ENCODE measurements around the gene NAALADL1. TPM values are rescaled to one million over a fixed set of nuclear protein-coding genes. Genes with fewer than 3 reads are reported as not detected.
A peak's percentile ranks its signal among the peaks of the same experiment; 100 is the strongest.
"Not testable (repeated sequence)": the region's sequence is repeated elsewhere in the genome, so short reads cannot be mapped to it uniquely, and the experiment has no call there.

The NAALADL1 gene
- polyA plus RNA-seq, 5 donors = 12.0 to 21.2 (median 16.5) TPM

GRCh38 chr11:65017937-65018336 is 40.4 kb downstream of the NAALADL1 start:
- no peak for DNase-seq

DNA sequence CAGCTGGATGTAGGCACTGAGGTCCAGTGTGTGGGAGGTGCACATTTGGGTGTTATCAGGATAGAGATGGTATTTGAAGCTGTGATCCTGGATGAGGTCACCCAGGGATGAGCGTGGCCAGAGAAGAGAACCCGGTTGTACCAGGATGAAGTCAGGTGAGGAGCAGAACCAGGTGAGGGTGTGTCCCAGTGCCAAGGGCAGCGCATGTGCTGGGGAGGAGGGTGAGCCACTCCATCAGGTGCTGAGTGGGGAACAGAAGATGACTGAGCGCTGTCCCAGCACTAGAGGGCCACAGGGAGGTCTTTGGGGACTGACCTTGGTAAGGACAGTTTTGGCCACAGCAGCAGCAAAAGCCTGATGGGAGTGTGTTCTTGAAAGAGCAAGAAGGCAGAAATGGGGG is 41.6 kb downstream of the NAALADL1 start:
- DNase-seq = no peak

GRCh38 chr11:65014726-65015227 is 43.6 kb downstream of the NAALADL1 start:
- DNase-seq = peak in 1 of 2 donors; percentile 14

DNA sequence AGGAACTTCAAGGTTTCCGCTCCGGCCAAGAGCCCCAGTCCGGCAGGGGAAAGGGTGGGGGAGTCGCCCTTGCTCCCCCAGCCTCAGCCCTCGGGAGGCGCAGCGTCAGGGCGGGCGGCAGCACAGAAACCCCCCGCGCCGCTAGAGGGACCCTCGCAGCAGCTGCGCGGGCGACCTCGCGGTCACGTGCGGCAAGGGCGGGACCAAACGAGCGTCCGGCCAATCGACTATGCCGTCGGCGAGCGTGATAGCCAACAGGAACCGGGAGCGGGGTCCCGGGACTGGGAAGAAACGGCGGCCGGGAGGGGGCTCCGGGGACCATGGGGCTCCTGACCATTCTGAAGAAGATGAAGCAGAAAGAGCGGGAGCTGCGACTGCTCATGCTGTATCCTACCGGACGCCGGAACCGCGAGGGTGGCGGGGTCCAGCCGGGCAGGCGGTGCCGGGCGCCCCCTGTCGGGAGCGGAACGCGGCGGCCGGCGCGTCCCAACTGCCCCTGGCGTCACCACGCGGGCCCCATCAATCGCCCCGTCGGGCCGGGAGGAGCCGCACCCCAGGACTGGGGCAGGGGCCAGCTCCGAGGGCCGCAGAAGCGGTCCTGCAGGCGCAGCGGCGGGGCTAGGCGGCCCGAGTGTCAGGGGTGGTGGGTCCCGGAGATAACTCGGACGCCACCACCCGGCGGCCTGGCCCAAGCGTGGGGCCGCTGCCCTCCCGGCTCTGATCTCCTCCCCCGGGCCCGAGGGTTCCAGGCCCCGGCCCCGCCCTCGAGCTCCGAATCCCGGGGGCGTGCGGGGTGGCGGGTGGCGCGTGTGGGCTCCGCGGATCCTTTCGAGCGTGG is 44.2 kb downstream of the NAALADL1 start, which contains the start of gene ARL2:
ARL2 (plus strand) TSS at position 273 of the 838 bp plus-strand sequence; CDS start at position 321, 48 bp downstream.
- DNase-seq = peak; percentile 94 to 95

- peak; percentile 87 for DNase-seq
Measured at GRCh38 chr11:65013130-65013887, 45.0 kb downstream of the NAALADL1 start.

- no peak for DNase-seq
Measured at GRCh38 chr11:65008873-65009272, 49.5 kb downstream of the NAALADL1 start.

DNA sequence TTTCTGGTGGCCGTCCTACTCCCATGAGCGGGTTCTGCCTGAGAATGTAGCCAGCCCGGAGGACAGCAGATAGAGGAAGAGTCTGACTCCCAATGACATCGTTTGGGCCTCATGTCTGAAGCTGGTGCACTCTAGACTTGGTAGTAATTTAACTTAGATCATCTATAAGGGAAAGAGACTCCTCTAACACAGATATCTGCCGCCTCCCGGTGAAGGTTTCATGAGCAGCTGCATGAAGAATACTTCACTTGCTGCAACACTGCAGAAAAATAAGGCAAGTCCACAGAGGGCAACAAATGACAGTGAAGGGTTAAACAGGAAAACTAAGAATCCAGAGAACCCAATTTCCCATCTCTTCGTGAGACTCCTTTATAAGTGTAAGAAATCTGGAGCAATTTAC is 50.3 kb downstream of the NAALADL1 start:
- DNase-seq = no peak

- not testable (repeated sequence) for DNase-seq
Measured at GRCh38 chr11:65003968-65004367, 54.4 kb downstream of the NAALADL1 start.

DNA sequence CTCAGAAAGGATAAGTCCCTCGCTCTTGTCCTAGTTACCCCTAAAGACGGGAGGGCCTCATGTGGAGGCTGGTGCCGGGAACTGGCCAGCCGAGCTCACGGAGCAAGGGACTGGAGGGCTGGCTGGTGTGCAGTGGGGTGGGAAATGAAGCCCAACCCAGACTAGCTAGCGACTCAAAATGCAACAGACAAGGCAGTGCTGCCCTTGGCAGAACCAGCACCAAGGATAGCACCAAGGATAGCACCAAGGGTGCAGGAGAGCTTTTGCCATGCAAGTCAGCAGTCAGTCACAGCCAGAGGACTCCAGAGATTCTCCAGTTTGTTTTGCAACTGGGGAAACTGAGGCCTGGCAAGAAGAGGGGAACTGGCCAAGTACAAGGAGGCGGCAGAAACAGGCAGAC is 55.1 kb downstream of the NAALADL1 start:
- DNase-seq = no peak

DNA sequence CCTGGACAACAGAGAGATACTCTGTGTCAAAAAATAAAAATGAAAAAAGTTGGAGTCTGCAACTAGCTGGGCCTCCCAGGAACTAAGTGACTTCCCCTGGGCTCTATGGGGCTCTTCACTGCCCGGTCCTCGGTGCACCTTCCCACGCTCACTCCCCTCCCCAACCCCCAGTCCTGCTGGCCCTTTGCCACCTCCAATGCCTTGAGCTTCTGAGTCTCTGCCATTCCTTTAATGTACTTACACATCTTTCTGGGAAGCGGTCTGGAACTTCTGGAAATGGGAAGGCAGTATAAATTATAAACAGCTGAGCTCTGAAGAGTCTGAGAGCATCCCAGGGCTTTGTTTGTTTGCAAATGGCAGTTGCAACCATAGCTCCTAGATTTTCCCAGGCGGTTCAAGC is 55.6 kb downstream of the NAALADL1 start:
- DNase-seq = no peak

DNA sequence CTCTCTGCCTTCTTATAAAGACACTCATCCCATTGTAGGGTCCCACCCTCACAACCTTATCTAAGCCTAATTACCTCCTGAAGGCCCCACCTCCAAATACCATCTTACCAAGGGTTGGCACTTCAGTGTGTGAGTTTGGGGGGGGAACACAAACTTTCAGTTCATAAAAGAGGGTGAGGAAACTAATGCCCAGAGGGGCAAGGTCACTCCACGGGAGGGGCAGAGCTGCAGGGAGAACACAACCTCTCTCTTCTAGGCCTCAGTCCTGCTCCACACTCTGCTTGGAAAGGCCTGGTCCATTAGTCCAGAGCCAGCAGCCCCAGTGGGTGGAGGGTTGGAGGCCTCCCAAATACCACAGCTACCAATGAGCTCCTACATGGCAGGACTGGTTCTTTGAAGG is 58.9 kb downstream of the NAALADL1 start:
- DNase-seq = no peak

DNA sequence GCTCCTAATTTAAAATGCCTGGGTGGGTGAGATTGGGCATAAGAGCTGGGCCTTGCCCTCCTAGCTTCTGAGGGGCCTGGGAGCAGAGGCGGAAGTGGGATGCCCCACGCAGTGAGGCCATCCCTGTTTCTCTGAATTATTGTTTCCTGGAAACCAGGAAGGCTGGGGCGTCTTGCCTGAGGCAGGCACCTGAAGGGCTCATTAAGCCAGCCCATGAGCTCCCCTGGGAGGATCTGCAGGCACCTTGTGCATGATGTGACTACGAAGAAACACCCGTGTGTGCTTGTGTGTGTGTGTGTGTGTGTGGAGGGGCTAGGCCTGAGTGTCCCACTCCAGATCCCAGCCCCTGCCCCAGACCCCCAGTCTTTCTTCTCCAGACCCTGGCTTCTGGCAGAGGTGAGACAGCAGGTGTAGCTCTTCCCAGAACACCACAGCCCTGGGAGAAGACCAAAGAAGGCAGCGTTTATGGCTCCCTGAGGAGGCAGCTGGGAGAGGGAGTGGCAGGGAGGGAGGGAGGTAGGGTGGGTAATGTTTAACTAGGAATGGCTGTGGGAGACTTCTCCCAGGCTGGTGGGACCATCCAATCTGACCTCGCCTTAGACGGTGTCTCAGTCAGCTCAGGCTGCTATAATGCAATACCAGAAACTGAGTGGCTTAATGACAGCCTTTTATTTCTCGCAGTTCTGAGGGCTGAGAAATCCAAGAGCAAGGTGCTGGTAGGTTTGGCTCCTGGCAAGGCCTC is 59.5 kb downstream of the NAALADL1 start:
- DNase-seq = no peak

GRCh38 chr11:64998141-64998540 is 60.2 kb downstream of the NAALADL1 start:
- no peak for DNase-seq

- peak; percentile 81 to 86 for DNase-seq
Measured at GRCh38 chr11:64996710-64997380, 61.5 kb downstream of the NAALADL1 start, which contains the start of gene BATF2. Gene BATF2, minus strand, starts transcription at chr11:64996971. Its CDS starts 57 bp downstream, at chr11:64996914.

GRCh38 chr11:64996327-64996709 is 62.0 kb downstream of the NAALADL1 start:
- no peak for DNase-seq

Other genes with a start within 250 kb of the NAALADL1 start
- gene MEN1, start 248.0 kb downstream of the NAALADL1 start, polyA plus RNA-seq (ENCODE audit: insufficient read depth in 1 of 5, insufficient read length in 5 of 5, low replicate concordance in 1 of 5) = 10 to 100 TPM; 30.3 to 48.5 (median 37.1) TPM
- 1 to 10 TPM; 5.6 to 10.0 (median 8.5) TPM for gene CDC42BPG, start 213.9 kb downstream of the NAALADL1 start, polyA plus RNA-seq (ENCODE audit: insufficient read depth in 1 of 5, insufficient read length in 5 of 5, low replicate concordance in 1 of 5)
- gene EHD1, start 179.9 kb downstream of the NAALADL1 start, polyA plus RNA-seq (ENCODE audit: insufficient read depth in 1 of 5, insufficient read length in 5 of 5, low replicate concordance in 1 of 5) = 10 to 100 TPM; 38.4 to 65.5 (median 49.2) TPM
- gene ATG2A, start 141.3 kb downstream of the NAALADL1 start, polyA plus RNA-seq (ENCODE audit: insufficient read depth in 1 of 5, insufficient read length in 5 of 5, low replicate concordance in 1 of 5) = 10 to 100 TPM; 10.3 to 25.1 (median 15.9) TPM
- gene PPP2R5B, start 133.9 kb downstream of the NAALADL1 start, polyA plus RNA-seq (ENCODE audit: insufficient read depth in 1 of 5, insufficient read length in 5 of 5, low replicate concordance in 1 of 5) = 10 to 100 TPM; 10.4 to 18.2 (median 13.5) TPM
- under 1 TPM in 3 of 5 donors, not detected in 2; 0.15 to 0.27 (median 0.24) TPM for gene GPHA2, start 122.7 kb downstream of the NAALADL1 start, polyA plus RNA-seq (ENCODE audit: insufficient read depth in 1 of 5, insufficient read length in 5 of 5, low replicate concordance in 1 of 5)
- gene MAJIN, start 86.4 kb downstream of the NAALADL1 start, polyA plus RNA-seq (ENCODE audit: insufficient read depth in 1 of 5, insufficient read length in 5 of 5, low replicate concordance in 1 of 5) = not detected
- gene BATF2, start 61.6 kb downstream of the NAALADL1 start, polyA plus RNA-seq (ENCODE audit: insufficient read depth in 1 of 5, insufficient read length in 5 of 5, low replicate concordance in 1 of 5) = 1 to 10 TPM; 3.3 to 4.3 (median 3.9) TPM
- 10 to 100 TPM; 39.1 to 77.6 (median 48.9) TPM for gene ARL2, start 44.4 kb downstream of the NAALADL1 start, polyA plus RNA-seq (ENCODE audit: insufficient read depth in 1 of 5, insufficient read length in 5 of 5, low replicate concordance in 1 of 5)
- 10 to 100 TPM; 19.8 to 29.3 (median 24.4) TPM for gene SNX15, start 31.1 kb downstream of the NAALADL1 start, polyA plus RNA-seq (ENCODE audit: insufficient read depth in 1 of 5, insufficient read length in 5 of 5, low replicate concordance in 1 of 5)
- gene SAC3D1, start 17.3 kb downstream of the NAALADL1 start, polyA plus RNA-seq (ENCODE audit: insufficient read depth in 1 of 5, insufficient read length in 5 of 5, low replicate concordance in 1 of 5) = 10 to 100 TPM in 3 of 5 donors, 1 to 10 TPM in 2; 8.9 to 16.8 (median 10.4) TPM
- 10 to 100 TPM; 12.9 to 25.1 (median 17.9) TPM for gene CDCA5, start 25.5 kb upstream of the NAALADL1 start, polyA plus RNA-seq (ENCODE audit: insufficient read depth in 1 of 5, insufficient read length in 5 of 5, low replicate concordance in 1 of 5)
- gene ZFPL1, start 25.7 kb upstream of the NAALADL1 start, polyA plus RNA-seq (ENCODE audit: insufficient read depth in 1 of 5, insufficient read length in 5 of 5, low replicate concordance in 1 of 5) = 10 to 100 TPM; 23.5 to 35.3 (median 29.7) TPM
- 100 to 1,000 TPM in 2 of 5 donors, 10 to 100 TPM in 3; 84.5 to 148 (median 99.6) TPM for gene VPS51, start 37.7 kb upstream of the NAALADL1 start, polyA plus RNA-seq (ENCODE audit: insufficient read depth in 1 of 5, insufficient read length in 5 of 5, low replicate concordance in 1 of 5)
- gene TM7SF2, start 53.3 kb upstream of the NAALADL1 start, polyA plus RNA-seq (ENCODE audit: insufficient read depth in 1 of 5, insufficient read length in 5 of 5, low replicate concordance in 1 of 5) = 10 to 100 TPM; 18.0 to 27.0 (median 20.6) TPM
- gene ZNHIT2, start 59.1 kb upstream of the NAALADL1 start, polyA plus RNA-seq (ENCODE audit: insufficient read depth in 1 of 5, insufficient read length in 5 of 5, low replicate concordance in 1 of 5) = 1 to 10 TPM; 3.7 to 9.9 (median 4.5) TPM
- gene FAU, start 63.6 kb upstream of the NAALADL1 start, polyA plus RNA-seq (ENCODE audit: insufficient read depth in 1 of 5, insufficient read length in 5 of 5, low replicate concordance in 1 of 5) = 1,000 to 10,000 TPM in 1 of 5 donors, 100 to 1,000 TPM in 4; 725 to 1,079 (median 855) TPM
- 10 to 100 TPM; 40.7 to 48.7 (median 43.5) TPM for gene MRPL49, start 63.8 kb upstream of the NAALADL1 start, polyA plus RNA-seq (ENCODE audit: insufficient read depth in 1 of 5, insufficient read length in 5 of 5, low replicate concordance in 1 of 5)
- 10 to 100 TPM; 39.1 to 50.0 (median 49.1) TPM for gene SYVN1, start 76.0 kb upstream of the NAALADL1 start, polyA plus RNA-seq (ENCODE audit: insufficient read depth in 1 of 5, insufficient read length in 5 of 5, low replicate concordance in 1 of 5)
- gene SPDYC, start 111.7 kb upstream of the NAALADL1 start, polyA plus RNA-seq (ENCODE audit: insufficient read depth in 1 of 5, insufficient read length in 5 of 5, low replicate concordance in 1 of 5) = under 1 TPM in 1 of 5 donors, not detected in 4; 0.10 TPM
- 100 to 1,000 TPM in 1 of 5 donors, 10 to 100 TPM in 4; 60.7 to 100 (median 86.2) TPM for gene CAPN1, start 123.4 kb upstream of the NAALADL1 start, polyA plus RNA-seq (ENCODE audit: insufficient read depth in 1 of 5, insufficient read length in 5 of 5, low replicate concordance in 1 of 5)
- 10 to 100 TPM; 18.5 to 29.2 (median 27.0) TPM for gene POLA2, start 203.4 kb upstream of the NAALADL1 start, polyA plus RNA-seq (ENCODE audit: insufficient read depth in 1 of 5, insufficient read length in 5 of 5, low replicate concordance in 1 of 5)